ENCODE measurements around the gene GRB2. TPM values are rescaled to one million over a fixed set of nuclear protein-coding genes. Genes with fewer than 3 reads are reported as not detected.
A peak's percentile ranks its signal among the peaks of the same experiment; 100 is the strongest.
"Not testable (repeated sequence)": the region's sequence is repeated elsewhere in the genome, so short reads cannot be mapped to it uniquely, and the experiment has no call there.

The GRB2 gene
- total RNA-seq (10 to 100 TPM; 49.1 to 71.6 (median 58.1) TPM), polyA plus RNA-seq (10 to 100 TPM; 39.5 to 70.9 (median 66.1) TPM)
- long read RNA-seq, donor 1, transcript GRB2-202 (6 exons, 3,248 nt) = major isoform, 21 of 45 reads
- long read RNA-seq, donor 1, transcript GRB2-205 (5 exons, 3,182 nt) = minor isoform, 11 of 45 reads
- long read RNA-seq, donor 1, partial matches to known transcripts = 3 of 45 reads
- long read RNA-seq, donor 1, other reads (novel, unspliced or antisense) = 10 of 45 reads
- long read RNA-seq, donor 2, transcript GRB2-205 (5 exons, 3,182 nt) = minor isoform, 8 of 83 reads
- long read RNA-seq, donor 2, transcript GRB2-202 (6 exons, 3,248 nt) = major isoform, 53 of 83 reads
- long read RNA-seq, donor 2, partial matches to known transcripts = 3 of 83 reads
- long read RNA-seq, donor 2, other reads (novel, unspliced or antisense) = 18 of 83 reads

GRCh38 chr17:75405365-75406221 lies at the start of gene GRB2:
TSS of gene GRB2 (minus strand) at chr17:75405678. CDS start at chr17:75393628, 12,050 bp downstream.
- ATAC-seq = peak; percentile 95 to 98 (median 97)
- no peak for TF ChIP-seq CTCF (IDR thresholded peaks at IDR 0.05)
- H3K27me3 ChIP-seq (ENCODE audit: insufficient read depth in 3 of 3, low read length in 2 of 3) = no peaks in the 10 kb centered on the region
- peak; percentile 99 to 100 for DNase-seq
- peak within 1 kb of the TSS; percentile 97 for H3K27ac ChIP-seq
- intact Hi-C loops (cut with DNase I) = loop anchor here (2.0 kb wide), 2 partner anchors 83 to 117 kb away; partner anchors contain the start of gene SLC25A19 (in 1 of the 2)
- peaks cover 22% of the 10 kb centered on the region for H3K4me1 ChIP-seq
- no peaks in the 10 kb centered on the region for H3K9me3 ChIP-seq
- 0 to 1% (median 0%) methylated on average over 52 to 74 of the region's 74 CpGs for WGBS, 3 donors
- H3K4me3 ChIP-seq = peak within 1 kb of the TSS; percentile 99
- H3K36me3 ChIP-seq (ENCODE audit: insufficient read depth in 1 of 2, low read depth in 1 of 2) = no peaks in the 10 kb centered on the region

GRCh38 chr17:75454672-75455071 lies 49.2 kb upstream of the GRB2 start:
- ATAC-seq; H3K36me3 ChIP-seq (ENCODE audit: insufficient read depth in 1 of 2, low read depth in 1 of 2); H3K9me3 ChIP-seq; H3K27ac ChIP-seq; DNase-seq; H3K27me3 ChIP-seq (ENCODE audit: insufficient read depth in 3 of 3, low read length in 2 of 3); H3K4me3 ChIP-seq: not testable (repeated sequence)
- WGBS, 3 donors = 93 to 99% (median 96%) methylated on average over 3 of the region's 3 CpGs
- peaks cover 30% of the 10 kb centered on the region for H3K4me1 ChIP-seq
- intact Hi-C loops (cut with DNase I) = loop anchor here (5.0 kb wide), 2 partner anchors 58 to 63 kb away; partner anchors contain the start of genes CASKIN2 (in 1 of the 2) and TSEN54 (in 1 of the 2)

- Histone ChIP-seq H3K27ac (no peak overlapping the region), H3K27me3 (ENCODE audit: insufficient read depth in 3 of 3, low read length in 2 of 3) (no peaks in the 10 kb centered on the region), H3K36me3 (ENCODE audit: insufficient read depth in 1 of 2, low read depth in 1 of 2) (no peaks in the 10 kb centered on the region), H3K4me3 (no peak overlapping the region), H3K9me3 (no peaks in the 10 kb centered on the region), H3K4me1 (peaks cover 26% of the 10 kb centered on the region)
- ATAC-seq = no peak
- DNase-seq = no peak
- TF ChIP-seq CTCF (IDR thresholded peaks at IDR 0.05) = no peak
- intact Hi-C loops (cut with DNase I) = no loop called here
These were observed 48.7 kb upstream of the GRB2 start for GRCh38 chr17:75454193-75454592.

GRCh38 chr17:75450270-75450669 lies 44.8 kb upstream of the GRB2 start:
- no peaks in the 10 kb centered on the region for H3K36me3 ChIP-seq (ENCODE audit: insufficient read depth in 1 of 2, low read depth in 1 of 2)
- H3K4me3 ChIP-seq = no peak overlapping the region
- H3K9me3 ChIP-seq = no peaks in the 10 kb centered on the region
- TF ChIP-seq CTCF (IDR thresholded peaks at IDR 0.05) = no peak
- no peaks in the 10 kb centered on the region for H3K4me1 ChIP-seq
- WGBS, 3 donors = 81 to 89% (median 85%) methylated on average over 4 of the region's 4 CpGs
- DNase-seq (no peak), ATAC-seq (no peak)
- H3K27ac ChIP-seq = no peak overlapping the region
- H3K27me3 ChIP-seq (ENCODE audit: insufficient read depth in 3 of 3, low read length in 2 of 3) = no peaks in the 10 kb centered on the region
- intact Hi-C loops (cut with DNase I) = no loop called here
